Upper lobe of left lung (tissue), 6 donors: ENCODE results near the gene MOGAT1. TPM values are rescaled to one million over a fixed set of nuclear protein-coding genes. Genes with fewer than 3 reads are reported as not detected.
A peak's percentile ranks its signal among the peaks of the same experiment; 100 is the strongest.

Experiments
- ATAC-seq, 2 donors: fragments of 200-7000 bp; cut with Tn5 transposase; one replicate each; pipeline ENCODE4 v1.9.1; 2022; ENCODE audit warnings: mild to moderate bottlenecking in 2 of 2, moderate library complexity in 2 of 2; ENCODE audit not compliant: low FRiP score in 2 of 2
- DNase-seq, 2 donors: peaks; one replicate each; pipeline ENCODE4 v3.0.0-alpha.2; 2019 to 2020
- H3K27ac ChIP-seq, 4 donors: fragments of 200-600 bp; sonication (generic); one replicate each; pipeline ENCODE4 v1.5.1; 2016 to 2019
- H3K27me3 ChIP-seq, 4 donors: fragments of 200-600 bp; sonication (generic); one replicate each; pipeline ENCODE4 v1.5.1; 2017 to 2019
- H3K36me3 ChIP-seq, 4 donors: fragments of 200-600 bp; sonication (generic); one replicate each; pipeline ENCODE4 v1.5.1; 2016 to 2019
- H3K4me1 ChIP-seq, 4 donors: fragments of 200-600 bp; sonication (generic); one replicate each; pipeline ENCODE4 v1.5.1; 2018 to 2019
- H3K4me3 ChIP-seq, 4 donors: fragments of 200-600 bp; sonication (generic); one replicate each; pipeline ENCODE4 v1.5.1; 2017 to 2019; ENCODE audit warnings: mild to moderate bottlenecking in 2 of 4, moderate library complexity in 1 of 4
- H3K9me3 ChIP-seq, 4 donors: fragments of 200-600 bp; sonication (generic); one replicate each; pipeline ENCODE4 v1.5.1; 2018 to 2019
- EP300 ChIP-seq, 4 donors: sonication (generic); formaldehyde crosslinking; IDR thresholded peaks; one replicate each; pipeline ENCODE4 v1.5.1; 2017; ENCODE audit warnings: antibody characterized with exemption in 4 of 4, control low read depth in 2 of 4
- POLR2A ChIP-seq, 4 donors: fragments of 450-650 bp; IDR thresholded peaks; one replicate each; pipeline ENCODE4 v1.5.1; 2016 to 2017; ENCODE audit warnings: antibody characterized with exemption in 4 of 4, mild to moderate bottlenecking in 2 of 4
- POLR2AphosphoS5 ChIP-seq, 2 donors: sonication (generic); formaldehyde crosslinking; IDR thresholded peaks; one replicate each; pipeline ENCODE4 v1.5.1; 2017; ENCODE audit warnings: antibody characterized with exemption in 2 of 2
- WGBS, 2 donors: methylation state at CpG; one replicate each; pipeline ENCODE4 v1.1.5; 2017 to 2018; 5-methylcytosine and 5-hydroxymethylcytosine counted together
- total RNA-seq, 6 donors: library from RNA; depleted of rRNA in 4 of 6; stranded (reverse); fragments of >200 nt in 4 of 6; gene quantifications; one replicate each; pipeline versions ENCODE4 v1.1.0 to v1.2.1, GENCODE V29; 2016 to 2021
- TF ChIP-seq, protein P1 (sequence below), 6 experiments: fragments of 450-650 bp in 4 of 6; fragments of 200-600 bp in 2 of 6; sonication (generic) in 2 of 6; IDR thresholded peaks; one replicate each; pipeline ENCODE4 v1.5.1; 2016 to 2019; ENCODE audit warnings: antibody characterized with exemption in 6 of 6
- donor health status: DM: no; HTN: no; CAD: no; lungs with moderate emphysema.
- donor health status: DM: no; HTN: yes; CAD: no; lungs with severe emphysema.

MOGAT1 gene
- total RNA-seq, 6 donors from 2014 or later = 0.46 to 4.4 (median 1.1) TPM

DNA sequence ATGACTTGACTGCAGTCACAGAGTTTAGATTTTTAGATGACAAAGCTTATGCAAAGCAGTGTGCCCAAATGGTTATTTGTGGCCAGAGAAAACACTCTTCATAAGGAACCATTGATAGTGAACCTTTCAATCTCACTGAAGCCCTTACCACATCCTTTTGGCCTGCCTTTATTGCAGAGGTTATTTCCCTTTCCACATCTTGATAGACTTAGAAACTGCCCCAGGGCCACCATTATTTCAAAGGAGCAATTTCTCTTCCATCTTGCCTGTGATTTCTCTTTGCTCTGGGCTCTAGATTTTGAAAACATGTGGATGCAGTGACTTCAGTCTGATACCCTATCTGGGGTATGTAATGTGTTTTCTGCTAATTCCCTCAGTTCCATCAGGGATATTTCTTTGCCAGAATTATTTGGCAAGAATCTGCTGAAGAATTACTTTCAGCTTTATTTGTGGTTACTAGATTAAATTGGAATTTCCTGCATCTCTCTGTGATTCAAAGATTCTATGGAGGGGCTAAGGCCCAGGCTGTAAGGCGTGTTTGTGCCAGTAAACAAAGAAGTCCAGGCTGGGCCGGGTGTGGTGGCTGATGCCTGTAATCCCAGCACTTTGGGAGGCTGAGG is 51.0 kb downstream of the MOGAT1 start:
- ATAC-seq = peak in 1 of 2 donors; percentile 84

DNA sequence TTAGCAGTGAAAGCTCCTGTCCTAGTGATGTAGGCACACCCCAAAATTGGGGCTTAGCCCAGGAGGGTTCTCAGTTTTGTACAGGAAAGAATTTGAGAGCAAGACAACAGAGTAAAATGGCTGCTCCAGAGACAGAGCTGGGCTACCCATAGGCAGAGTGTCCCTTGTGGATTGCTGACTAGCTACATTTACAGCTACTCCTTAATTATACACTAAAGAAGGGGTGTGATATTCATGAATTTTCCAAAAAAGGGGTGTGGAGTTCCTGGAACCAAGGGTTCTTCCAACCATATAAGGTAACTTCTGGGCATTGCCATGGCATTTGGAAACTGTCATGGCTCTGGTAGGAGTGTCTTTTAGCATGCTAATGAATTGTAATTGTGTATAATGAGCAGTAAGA is 52.8 kb downstream of the MOGAT1 start:
- TF ChIP-seq EP300 (IDR thresholded peaks at IDR 0.05) (no peak), POLR2AphosphoS5 (IDR thresholded peaks at IDR 0.05) (no peak), POLR2A (IDR thresholded peaks at IDR 0.05) (no peak)
- TF ChIP-seq, protein P1, sequence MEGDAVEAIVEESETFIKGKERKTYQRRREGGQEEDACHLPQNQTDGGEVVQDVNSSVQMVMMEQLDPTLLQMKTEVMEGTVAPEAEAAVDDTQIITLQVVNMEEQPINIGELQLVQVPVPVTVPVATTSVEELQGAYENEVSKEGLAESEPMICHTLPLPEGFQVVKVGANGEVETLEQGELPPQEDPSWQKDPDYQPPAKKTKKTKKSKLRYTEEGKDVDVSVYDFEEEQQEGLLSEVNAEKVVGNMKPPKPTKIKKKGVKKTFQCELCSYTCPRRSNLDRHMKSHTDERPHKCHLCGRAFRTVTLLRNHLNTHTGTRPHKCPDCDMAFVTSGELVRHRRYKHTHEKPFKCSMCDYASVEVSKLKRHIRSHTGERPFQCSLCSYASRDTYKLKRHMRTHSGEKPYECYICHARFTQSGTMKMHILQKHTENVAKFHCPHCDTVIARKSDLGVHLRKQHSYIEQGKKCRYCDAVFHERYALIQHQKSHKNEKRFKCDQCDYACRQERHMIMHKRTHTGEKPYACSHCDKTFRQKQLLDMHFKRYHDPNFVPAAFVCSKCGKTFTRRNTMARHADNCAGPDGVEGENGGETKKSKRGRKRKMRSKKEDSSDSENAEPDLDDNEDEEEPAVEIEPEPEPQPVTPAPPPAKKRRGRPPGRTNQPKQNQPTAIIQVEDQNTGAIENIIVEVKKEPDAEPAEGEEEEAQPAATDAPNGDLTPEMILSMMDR (IDR thresholded peaks at IDR 0.05) = no peak
- Histone ChIP-seq H3K27ac (no peak overlapping the region), H3K4me1 (no peaks in the 10 kb centered on the region), H3K27me3 (no peaks in the 10 kb centered on the region), H3K4me3 (no peak overlapping the region), H3K9me3 (no peaks in the 10 kb centered on the region), H3K36me3 (no peaks in the 10 kb centered on the region)
- DNase-seq (no peak), ATAC-seq (no peak)

More for the DNA sequence above, 51.0 kb downstream of the MOGAT1 start:
- DNase-seq = no peak
- Histone ChIP-seq H3K4me1 (no peaks in the 10 kb centered on the region), H3K27me3 (no peaks in the 10 kb centered on the region), H3K9me3 (no peaks in the 10 kb centered on the region), H3K27ac (no peak overlapping the region), H3K4me3 (no peak overlapping the region), H3K36me3 (no peaks in the 10 kb centered on the region)
- no peak for TF ChIP-seq POLR2A (IDR thresholded peaks at IDR 0.05)
- no peak for TF ChIP-seq POLR2AphosphoS5 (IDR thresholded peaks at IDR 0.05)
- TF ChIP-seq EP300 (IDR thresholded peaks at IDR 0.05) = no peak
- TF ChIP-seq, protein P1 (IDR thresholded peaks at IDR 0.05) = no peak
- WGBS, 2 donors = 57 to 79% methylated on average over 2 of the region's 2 CpGs

DNA sequence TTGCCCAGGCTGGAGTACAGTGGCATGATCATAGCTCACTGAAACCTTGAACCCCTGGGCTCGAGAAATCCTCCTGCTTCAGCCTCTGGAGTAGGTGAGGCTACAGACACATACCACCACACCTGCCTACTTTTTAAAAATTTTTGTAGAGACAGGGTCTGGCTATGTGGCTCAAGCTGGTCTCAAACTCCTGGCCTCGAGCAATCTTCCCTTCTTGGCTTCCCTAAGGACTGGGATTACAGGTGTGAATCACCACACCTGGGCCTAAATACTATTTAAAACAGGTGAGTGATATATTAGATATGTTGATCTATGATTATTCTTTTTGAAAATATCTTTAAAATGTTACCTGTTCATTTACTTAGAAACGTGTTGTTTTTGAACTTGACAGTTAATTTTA is 57.2 kb downstream of the MOGAT1 start:
- Histone ChIP-seq H3K27ac (no peak overlapping the region), H3K4me3 (no peak overlapping the region), H3K36me3 (no peaks in the 10 kb centered on the region), H3K27me3 (no peaks in the 10 kb centered on the region), H3K4me1 (peaks cover 8 to 20% (median 13%) of the 10 kb centered on the region in 4 donors), H3K9me3 (no peaks in the 10 kb centered on the region)
- ATAC-seq = no peak
- no peak for TF ChIP-seq POLR2AphosphoS5 (IDR thresholded peaks at IDR 0.05)
- TF ChIP-seq EP300 (IDR thresholded peaks at IDR 0.05) = no peak
- no peak for TF ChIP-seq POLR2A (IDR thresholded peaks at IDR 0.05)
- TF ChIP-seq, protein P1 (IDR thresholded peaks at IDR 0.05) = no peak
- 90 to 91% methylated on average over 3 of the region's 3 CpGs for WGBS, 2 donors
- no peak for DNase-seq

DNA sequence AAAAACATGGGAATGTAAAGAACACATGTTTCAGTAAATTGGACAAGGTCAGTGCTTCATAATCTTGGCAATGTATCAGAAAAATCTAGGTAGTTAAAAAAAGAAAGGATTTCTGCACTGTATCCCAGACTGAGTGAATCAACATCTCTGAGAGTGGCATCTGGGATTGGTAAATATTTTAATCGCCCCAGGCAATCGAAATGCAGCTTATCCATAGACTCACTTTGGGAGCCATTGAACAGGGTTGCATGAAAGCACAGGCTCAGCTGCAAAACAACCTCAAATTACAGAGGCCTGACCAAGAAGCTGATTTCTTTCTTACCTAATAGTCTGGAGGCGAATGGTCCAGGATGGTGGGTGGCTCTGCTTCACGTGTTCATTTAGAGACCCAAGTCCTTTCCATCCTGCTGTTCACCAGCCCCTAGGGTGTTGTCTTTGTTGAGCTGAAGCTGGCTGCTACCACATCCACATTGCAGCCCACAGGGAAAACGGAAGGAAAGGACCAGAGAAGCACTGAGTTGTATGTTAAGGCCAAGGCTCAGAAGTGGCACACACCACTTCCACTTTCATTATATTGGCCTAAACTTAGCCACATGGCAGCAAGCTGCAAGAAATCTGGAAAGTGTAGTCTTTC is 59.0 kb downstream of the MOGAT1 start:
- H3K27ac ChIP-seq = no peak overlapping the region

DNA sequence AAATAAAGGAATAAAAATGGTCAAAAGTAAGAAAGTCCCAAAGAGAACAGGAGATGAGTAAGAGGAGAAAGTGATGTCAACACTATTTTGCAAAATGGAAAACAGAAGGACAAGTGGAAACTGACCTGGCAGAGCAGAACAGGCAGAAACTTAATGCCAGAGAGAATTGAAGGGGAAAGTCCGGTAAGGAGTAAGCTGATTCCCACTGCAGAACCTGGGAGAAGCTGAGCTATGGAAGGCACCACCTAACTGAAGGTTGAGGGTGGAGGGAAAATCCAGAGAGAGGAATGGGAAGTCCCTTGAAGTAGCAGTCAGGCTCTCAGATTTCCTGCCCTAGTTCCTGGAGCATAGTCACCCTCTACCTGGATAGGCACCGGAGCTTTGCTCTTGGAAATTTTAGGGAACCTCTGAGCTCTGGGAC is 59.8 kb downstream of the MOGAT1 start:
- Histone ChIP-seq H3K4me3 (no peak overlapping the region), H3K4me1 (peaks cover 8 to 29% (median 18%) of the 10 kb centered on the region in 4 donors), H3K27ac (peak overlapping the region in 1 of 4 donors; percentile 19), H3K27me3 (no peaks in the 10 kb centered on the region), H3K9me3 (no peaks in the 10 kb centered on the region), H3K36me3 (no peaks in the 10 kb centered on the region)
- no peak for TF ChIP-seq POLR2A (IDR thresholded peaks at IDR 0.05)
- TF ChIP-seq, protein P1 (IDR thresholded peaks at IDR 0.05) = no peak
- no peak for TF ChIP-seq EP300 (IDR thresholded peaks at IDR 0.05)
- TF ChIP-seq POLR2AphosphoS5 (IDR thresholded peaks at IDR 0.05) = no peak
- DNase-seq = no peak
- WGBS, 2 donors = 61 to 79% methylated on average over 2 of the region's 2 CpGs
- peak in 1 of 2 donors; percentile 58 for ATAC-seq

More for the DNA sequence above, 59.0 kb downstream of the MOGAT1 start:
- no peak overlapping the region for H3K4me3 ChIP-seq
- no peak for TF ChIP-seq POLR2AphosphoS5 (IDR thresholded peaks at IDR 0.05)
- H3K27me3 ChIP-seq = no peaks in the 10 kb centered on the region
- H3K9me3 ChIP-seq = no peaks in the 10 kb centered on the region
- DNase-seq (no peak), ATAC-seq (peak in 1 of 2 donors; percentile 47)
- WGBS, 2 donors = 63 to 74% methylated on average over 5 of the region's 5 CpGs
- no peaks in the 10 kb centered on the region for H3K36me3 ChIP-seq
- H3K4me1 ChIP-seq = peaks cover 8 to 26% (median 17%) of the 10 kb centered on the region in 4 donors
